Putamen (tissue), 1 donor: Measurements from ENCODE around the gene KLK6.

Source experiments
- DNase-seq: peaks from one replicate; pipeline ENCODE4 v3.0.0-alpha.2; 2016; ENCODE audit warnings: low spot score

Gene KLK6

GRCh38 chr19:50969413-50969760 lies at the start of gene KLK6:
Gene KLK6 (minus strand): TSS chr19:50969591. CDS start chr19:50968104, 1,487 bp downstream.
- peak; percentile 93 for DNase-seq

GRCh38 chr19:51018745-51019543 lies 49.6 kb upstream of the KLK6 start:
- DNase-seq, result no peak

- peak; percentile 49 for DNase-seq
Measured at GRCh38 chr19:51016798-51017683, 47.6 kb upstream of the KLK6 start.

GRCh38 chr19:51015691-51016267 lies 46.4 kb upstream of the KLK6 start:
- DNase-seq, result no peak

- DNase-seq, result no peak
Measured at GRCh38 chr19:51014242-51014641, 44.9 kb upstream of the KLK6 start.

GRCh38 chr19:51012661-51013190 lies 43.3 kb upstream of the KLK6 start:
- DNase-seq, result no peak

GRCh38 chr19:51010066-51010795 lies 40.8 kb upstream of the KLK6 start:
- no peak for DNase-seq

- DNase-seq, result no peak
Measured at GRCh38 chr19:51009061-51009891, 39.9 kb upstream of the KLK6 start.

- DNase-seq, result no peak
Measured at GRCh38 chr19:51007488-51007887, 38.1 kb upstream of the KLK6 start.

GRCh38 chr19:51006406-51006805 lies 37.0 kb upstream of the KLK6 start:
- DNase-seq, result no peak

- no peak for DNase-seq
Measured at GRCh38 chr19:51005248-51005647, 35.9 kb upstream of the KLK6 start.

- DNase-seq, result no peak
Measured at GRCh38 chr19:51003316-51003715, 33.9 kb upstream of the KLK6 start.

- no peak for DNase-seq
Measured at GRCh38 chr19:51002542-51003311, 33.3 kb upstream of the KLK6 start.

GRCh38 chr19:51002089-51002532 lies 32.7 kb upstream of the KLK6 start:
- DNase-seq, result no peak

GRCh38 chr19:51001515-51001914 lies 32.1 kb upstream of the KLK6 start, which contains the start of gene KLK8:
Gene KLK8 (minus strand): TSS chr19:51001604. CDS start chr19:51001167, 437 bp downstream.
- no peak for DNase-seq

- DNase-seq, result no peak
Measured at GRCh38 chr19:51000981-51001380, 31.6 kb upstream of the KLK6 start.

GRCh38 chr19:51000426-51000825 lies 31.0 kb upstream of the KLK6 start:
- DNase-seq, result no peak

- DNase-seq, result no peak
Measured at GRCh38 chr19:50998686-50999085, 29.3 kb upstream of the KLK6 start.

GRCh38 chr19:50998061-50998460 lies 28.7 kb upstream of the KLK6 start:
- DNase-seq, result no peak

- no peak for DNase-seq
Measured at GRCh38 chr19:50994129-50994528, 24.7 kb upstream of the KLK6 start.
